Mammary epithelial cell (primary cell): ENCODE data around the gene DGKI.

Experiments
- CTCF ChIP-seq, 2 donors: IDR thresholded peaks in 1 of 2; conservative IDR thresholded peaks in 1 of 2; 2 replicates each; pipeline ENCODE4 v1.5.1; 2011 to 2012; ENCODE audit warnings: inconsistent platforms in 2 of 2, low read length in 2 of 2, mild to moderate bottlenecking in 2 of 2, control low read depth in 1 of 2, low read depth in 1 of 2; ENCODE audit not compliant: insufficient read depth in 1 of 2; ENCODE audit errors: extremely low read depth in 1 of 2
- EZH2 ChIP-seq: IDR thresholded peaks from 2 replicates; pipeline ENCODE4 v1.6.1; 2012; ENCODE audit warnings: low read length, inconsistent platforms, borderline replicate concordance

- no peak for TF ChIP-seq CTCF (conservative IDR thresholded peaks at IDR 0.05 in 1 of 2, IDR thresholded peaks at IDR 0.05 in 1 of 2; ENCODE audit: extremely low read depth in 1 of 2, insufficient read depth in 1 of 2, low read depth in 1 of 2, low read length in 2 of 2)
- TF ChIP-seq EZH2, result no peak
Observed at GRCh38 chr7:137674551-137675409, 172.0 kb downstream of the DGKI start.
